ENCODE results near the gene PTPRD. TPM values are rescaled to one million over a fixed set of nuclear protein-coding genes. Genes with fewer than 3 reads are reported as not detected.

Gene PTPRD
- total and polyA plus RNA-seq, 2 experiments from 2014 or later, result 11.5 to 58.0 TPM

DNA sequence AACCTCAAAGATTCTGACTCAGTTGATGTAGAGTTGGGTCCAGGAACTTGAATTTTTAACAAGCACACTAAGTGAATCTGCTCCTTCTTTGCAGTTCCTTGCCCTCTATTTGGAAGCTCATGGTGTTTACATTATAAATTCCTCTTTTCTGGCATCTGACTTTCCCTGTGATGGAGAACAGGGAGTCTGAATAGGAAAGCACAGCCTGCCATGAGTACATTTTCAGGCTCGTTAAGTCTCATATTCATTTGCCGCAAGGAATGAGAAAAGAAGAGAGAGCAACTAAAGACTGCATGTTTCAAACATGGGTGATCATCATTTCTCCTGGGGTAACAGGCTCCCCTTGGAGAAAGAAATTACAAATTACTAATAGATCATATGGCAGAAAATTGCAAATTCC lies 2345.2 kb downstream of the PTPRD start:
- Histone ChIP-seq H3F3A (replicated peaks; ENCODE audit: low read depth) (no peaks in the 10 kb centered on the region), H2AFZ (no peak overlapping the region), H3K79me2 (replicated peaks; ENCODE audit: insufficient read depth) (no peaks in the 10 kb centered on the region), H3K27me3 (ENCODE audit: insufficient read depth) (no peaks in the 10 kb centered on the region), H4K20me1 (replicated peaks; ENCODE audit: insufficient read depth) (no peaks in the 10 kb centered on the region), H3K4me1 (ENCODE audit: insufficient read depth) (0 out of 2 replicates have a peak, but pooled peaks cover 4% of the 10 kb centered on the region), H3K4me2 (no peak overlapping the region), H3K9me2 (ENCODE audit: insufficient read depth) (no peaks in the 10 kb centered on the region), H3K4me3 (no peak overlapping the region), H3K36me3 (ENCODE audit: insufficient read depth) (no peaks in the 10 kb centered on the region), H3K27ac (ENCODE audit: low read depth) (no peak overlapping the region)
- Mint-ChIP-seq H3K9me3 (no peaks in the 10 kb centered on the region), H3K27me3 (ENCODE audit: insufficient read depth, low read depth, poor library complexity) (no peaks in the 10 kb centered on the region), H3K36me3 (ENCODE audit: low read depth) (no peaks in the 10 kb centered on the region), H3K4me1 (peaks cover 10% of the 10 kb centered on the region), H3K4me3 (no peak overlapping the region), H3K27ac (no peak overlapping the region)
- no peak for TF ChIP-seq ZNF331 (CRISPR knock-in tag; IDR thresholded peaks at IDR 0.05; ENCODE audit: low read depth)
- no peak for TF ChIP-seq JUNB (IDR thresholded peaks at IDR 0.05; ENCODE audit: unreplicated experiment)
- no peak for TF ChIP-seq CTCF (conservative IDR thresholded peaks at IDR 0.05; ENCODE audit: low read depth in 2 of 2)
- TF ChIP-seq REST (IDR thresholded peaks at IDR 0.05; ENCODE audit: unreplicated experiment), result no peak
- TF ChIP-seq, protein P1, sequence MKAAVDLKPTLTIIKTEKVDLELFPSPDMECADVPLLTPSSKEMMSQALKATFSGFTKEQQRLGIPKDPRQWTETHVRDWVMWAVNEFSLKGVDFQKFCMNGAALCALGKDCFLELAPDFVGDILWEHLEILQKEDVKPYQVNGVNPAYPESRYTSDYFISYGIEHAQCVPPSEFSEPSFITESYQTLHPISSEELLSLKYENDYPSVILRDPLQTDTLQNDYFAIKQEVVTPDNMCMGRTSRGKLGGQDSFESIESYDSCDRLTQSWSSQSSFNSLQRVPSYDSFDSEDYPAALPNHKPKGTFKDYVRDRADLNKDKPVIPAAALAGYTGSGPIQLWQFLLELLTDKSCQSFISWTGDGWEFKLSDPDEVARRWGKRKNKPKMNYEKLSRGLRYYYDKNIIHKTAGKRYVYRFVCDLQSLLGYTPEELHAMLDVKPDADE (IDR thresholded peaks at IDR 0.05), result no peak
- TF ChIP-seq CREB1 (CRISPR knock-in tag; IDR thresholded peaks at IDR 0.05; ENCODE audit: low read depth), result no peak
- TF ChIP-seq ZNF114 (CRISPR knock-in tag; IDR thresholded peaks at IDR 0.05), result no peak
- no peak for TF ChIP-seq STAT1 (IDR thresholded peaks at IDR 0.05; ENCODE audit: unreplicated experiment)
- TF ChIP-seq EZH2phosphoT487 (IDR thresholded peaks at IDR 0.05; ENCODE audit: unreplicated experiment), result no peak
- TF ChIP-seq POLR2AphosphoS5 (IDR thresholded peaks at IDR 0.05; ENCODE audit: low read depth), result no peak
- no peak for TF ChIP-seq EZH2 (IDR thresholded peaks at IDR 0.05; ENCODE audit: low read depth, unreplicated experiment)
- no peak for TF ChIP-seq NANOG (IDR thresholded peaks at IDR 0.05; ENCODE audit: borderline replicate concordance)
- no peak for TF ChIP-seq ZNF462 (CRISPR knock-in tag; IDR thresholded peaks at IDR 0.05)
- ATAC-seq, result no peak
- DNase-seq (ENCODE audit: low spot score), result no peak
